Stimulated activated CD4-positive, alpha-beta T cell treated with anti-CD3 and anti-CD28 coated beads, TNF-alpha, amount 100 ng/mL, for 24 hours (primary cell): ENCODE data around the gene CDKN3.
A peak's percentile ranks its signal among the peaks of the same experiment; 100 is the strongest.
"Not testable (repeated sequence)": the region's sequence is repeated elsewhere in the genome, so short reads cannot be mapped to it uniquely, and the experiment has no call there.

Experiments used
- DNase-seq, 3 experiments: peaks; one replicate each; pipeline ENCODE4 v3.0.0-alpha.2; 2020; ENCODE audit warnings: low read depth in 3 of 3

The CDKN3 gene

GRCh38 chr14:54370323-54371198, 26.2 kb upstream of the CDKN3 start:
- no peak for DNase-seq

GRCh38 chr14:54374117-54374884, 22.5 kb upstream of the CDKN3 start:
- no peak for DNase-seq

DNA sequence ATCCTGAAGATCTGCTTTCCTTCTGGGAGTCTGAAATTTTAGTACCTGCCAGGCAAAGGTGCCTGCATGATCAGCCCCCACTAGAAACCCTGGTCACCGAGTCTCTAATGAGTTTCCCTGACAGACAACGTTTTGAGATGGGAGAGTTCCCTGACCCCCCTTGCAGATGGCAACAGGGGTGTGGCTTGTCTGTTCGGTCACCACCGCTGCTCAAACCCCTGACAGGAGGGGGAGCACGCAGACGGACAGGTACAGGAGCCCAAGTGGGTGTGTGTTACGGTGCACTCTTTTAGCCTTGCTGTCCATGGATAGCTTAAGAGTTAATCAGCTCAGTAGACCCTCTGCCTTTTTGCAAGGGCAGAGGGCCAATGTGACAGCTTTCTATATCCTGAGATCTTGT, 19.3 kb upstream of the CDKN3 start:
- DNase-seq, result no peak

GRCh38 chr14:54378893-54379292, 17.9 kb upstream of the CDKN3 start:
- not testable (repeated sequence) for DNase-seq

DNA sequence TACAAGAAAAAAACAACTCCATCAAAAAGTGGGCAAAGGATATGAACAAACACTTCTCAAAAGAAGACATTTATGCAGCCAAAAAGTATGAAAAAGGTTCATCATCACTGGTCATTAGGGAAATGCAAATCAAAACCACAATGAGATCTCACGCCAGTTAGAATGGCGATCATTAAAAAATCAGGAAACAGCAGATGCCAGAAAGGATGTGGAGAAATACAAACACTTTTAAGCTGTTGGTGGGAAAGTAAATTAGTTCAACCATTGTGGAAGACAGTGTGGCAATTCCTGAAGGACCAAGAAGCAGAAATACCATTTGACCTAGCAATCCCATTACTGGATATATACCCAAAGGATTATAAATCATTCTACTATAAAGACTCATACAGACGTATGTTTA, 16.2 kb upstream of the CDKN3 start:
- not testable (repeated sequence) for DNase-seq

- no peak for DNase-seq
Observed at GRCh38 chr14:54381821-54382220, 15.0 kb upstream of the CDKN3 start.

- no peak for DNase-seq
Observed at GRCh38 chr14:54383835-54384234, 13.0 kb upstream of the CDKN3 start.

- no peak for DNase-seq
Observed at GRCh38 chr14:54385556-54385955, 11.3 kb upstream of the CDKN3 start.

DNA sequence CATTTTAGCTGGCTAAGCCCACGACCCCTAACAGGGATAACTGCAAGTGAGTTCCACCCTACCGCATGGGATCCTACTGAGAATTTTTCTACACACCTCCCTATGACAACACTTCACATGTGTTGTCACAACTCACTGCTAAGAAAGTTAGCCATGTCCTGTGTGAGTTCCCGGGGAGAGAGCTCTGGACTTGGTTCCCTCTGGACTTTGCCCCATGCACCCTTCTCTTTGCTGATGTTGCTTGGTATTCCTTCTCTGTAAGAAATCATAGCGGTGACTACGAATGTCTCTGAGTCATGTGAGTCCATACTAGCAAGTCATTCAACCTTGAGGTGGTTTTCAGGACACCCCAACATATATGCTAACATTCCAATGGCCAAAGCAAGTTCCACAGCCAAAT, 9.5 kb upstream of the CDKN3 start:
- no peak for DNase-seq

DNA sequence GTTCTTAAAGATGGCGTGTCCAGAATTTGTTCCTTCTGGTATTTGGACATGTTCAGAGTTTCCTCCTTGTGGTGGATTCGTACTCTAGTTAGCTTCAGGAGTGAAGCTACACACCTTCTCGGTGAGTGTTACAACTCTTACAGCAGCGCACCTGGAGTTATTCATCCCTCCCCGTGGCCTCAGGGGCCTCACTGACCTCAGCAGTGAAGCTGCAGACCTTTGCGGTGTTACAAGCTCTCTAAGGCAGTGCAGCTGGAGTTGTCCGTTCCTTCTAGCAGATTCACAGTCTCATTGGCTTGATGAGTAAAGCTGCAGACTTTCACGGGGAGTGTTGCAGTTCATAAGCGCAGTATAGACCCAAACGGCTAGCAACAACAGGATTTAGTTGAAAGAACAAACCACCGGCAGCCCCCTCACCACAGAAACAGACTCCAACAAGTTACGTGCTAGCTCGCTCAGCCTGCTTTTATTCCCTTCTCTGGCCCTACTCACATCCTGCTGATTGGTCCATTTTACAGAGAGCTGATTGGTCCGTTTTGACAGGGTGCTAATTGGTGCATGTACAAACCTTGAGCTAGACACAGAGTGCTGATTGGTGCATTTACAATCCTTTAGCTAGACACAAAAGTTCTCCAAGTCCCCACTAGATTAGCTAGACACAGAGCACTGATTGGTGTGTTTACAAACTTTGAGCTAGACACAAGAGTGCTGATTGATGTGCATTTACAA, 4.5 kb upstream of the CDKN3 start:
- DNase-seq, result no peak

DNA sequence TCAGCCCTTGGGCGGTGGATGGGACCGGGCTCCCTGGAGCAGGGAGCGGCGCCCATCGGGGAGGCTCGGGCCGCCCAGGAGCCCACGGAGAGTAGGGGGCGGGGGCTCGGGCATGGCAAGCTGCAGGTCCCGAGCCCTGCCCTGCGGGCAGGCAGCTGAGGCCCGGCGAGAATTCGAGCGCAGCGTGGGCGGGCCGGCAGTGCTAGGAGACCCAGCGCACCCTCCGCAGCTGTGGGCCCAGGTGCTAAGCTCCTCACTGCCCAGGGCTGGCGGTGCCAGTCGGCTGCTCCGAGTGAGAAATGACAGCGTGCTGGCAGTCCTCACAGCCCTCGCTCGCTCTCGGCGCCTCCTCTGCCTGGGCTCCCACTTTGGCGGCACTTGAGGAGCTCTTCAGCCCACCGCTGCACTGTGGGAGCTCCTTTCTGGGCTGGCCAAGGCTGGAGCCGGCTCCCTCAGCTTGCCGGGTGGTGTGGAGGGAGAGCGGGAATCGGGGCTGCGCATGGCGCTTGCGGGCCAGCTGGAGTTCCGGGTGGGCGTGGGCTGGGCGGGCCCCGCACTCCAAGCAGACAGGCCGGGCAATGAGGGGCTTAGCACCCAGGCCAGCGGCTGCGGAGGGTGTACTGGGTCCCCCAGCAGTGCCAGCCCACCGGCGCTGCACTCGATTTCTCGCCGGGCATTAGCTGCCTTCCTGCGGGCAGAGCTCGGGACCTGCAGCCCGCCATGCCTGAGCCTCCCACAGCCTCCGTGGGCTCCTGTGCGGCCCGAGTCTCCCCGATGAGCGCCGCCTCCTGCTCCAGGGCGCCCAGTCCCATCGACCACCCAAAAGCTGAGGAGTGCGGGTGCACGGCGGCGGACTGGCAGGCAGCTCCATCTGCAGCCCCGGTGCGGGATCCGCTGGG, 3.6 kb upstream of the CDKN3 start:
- DNase-seq, result not testable (repeated sequence)

DNA sequence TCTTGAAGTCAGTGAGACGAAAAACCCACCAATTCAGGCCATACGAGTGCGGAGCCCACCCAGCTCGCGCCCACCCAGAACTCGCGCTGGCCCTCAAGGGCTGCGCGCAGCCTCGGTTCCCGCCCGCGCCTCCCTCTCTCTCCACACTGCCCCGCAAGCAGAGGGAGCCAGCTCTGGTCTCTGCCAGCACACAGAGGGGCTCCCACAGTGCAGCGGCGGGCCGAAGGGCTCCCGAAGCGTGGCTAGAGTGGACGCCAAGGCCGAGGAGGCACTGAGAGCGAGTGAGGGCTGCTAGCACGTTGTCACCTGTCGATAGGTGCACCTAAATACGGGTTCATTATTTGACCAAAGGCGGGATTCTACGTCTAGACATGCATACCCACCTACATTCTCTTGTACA, 2.2 kb upstream of the CDKN3 start:
- no peak for DNase-seq

- no peak for DNase-seq
Observed at GRCh38 chr14:54395284-54395683, 1.5 kb upstream of the CDKN3 start.

GRCh38 chr14:54395716-54396115, 1.1 kb upstream of the CDKN3 start:
- DNase-seq, result no peak

- no peak for DNase-seq
Observed at GRCh38 chr14:54396183-54396492, 669 bp upstream of the CDKN3 start.

DNA sequence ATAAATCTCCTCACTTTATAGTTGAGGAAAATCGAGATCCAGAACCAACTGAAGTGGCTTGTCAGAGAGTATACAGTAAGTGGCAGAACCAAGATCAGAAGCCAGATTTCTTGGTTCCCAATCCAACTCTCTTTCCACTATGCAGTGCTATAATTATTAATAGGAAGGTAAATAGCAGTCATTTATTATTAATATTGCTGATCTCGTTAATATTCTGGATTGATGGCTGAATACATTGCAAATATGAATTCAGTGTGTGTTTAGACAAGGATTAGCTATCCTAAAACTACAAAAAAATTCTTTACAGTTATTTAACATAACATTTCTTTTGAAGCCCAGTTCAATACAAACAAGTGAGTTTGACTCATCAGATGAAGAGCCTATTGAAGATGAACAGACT, 2.8 kb downstream of the CDKN3 start:
- DNase-seq, result no peak

GRCh38 chr14:54403401-54404005, 6.7 kb downstream of the CDKN3 start:
- DNase-seq, result not testable (repeated sequence)

DNA sequence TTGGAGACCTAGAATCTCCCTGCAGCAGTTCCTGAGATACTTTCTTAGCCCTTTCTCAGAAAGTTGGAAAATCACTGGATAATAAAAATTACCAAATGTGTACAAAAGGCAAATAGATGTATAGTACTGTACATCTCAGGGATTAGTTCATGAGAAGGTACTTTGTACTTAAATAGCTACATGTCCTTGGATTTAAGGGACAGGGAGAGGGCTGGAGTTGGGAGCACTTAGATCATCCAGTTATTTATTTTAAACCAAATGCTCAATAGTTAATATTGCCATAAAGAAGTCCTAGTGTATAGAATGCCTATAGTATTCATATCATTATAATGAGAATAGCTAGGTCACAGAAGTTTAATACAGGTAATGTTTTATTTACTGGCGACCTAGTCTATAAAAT, 13.4 kb downstream of the CDKN3 start:
- DNase-seq, result no peak

DNA sequence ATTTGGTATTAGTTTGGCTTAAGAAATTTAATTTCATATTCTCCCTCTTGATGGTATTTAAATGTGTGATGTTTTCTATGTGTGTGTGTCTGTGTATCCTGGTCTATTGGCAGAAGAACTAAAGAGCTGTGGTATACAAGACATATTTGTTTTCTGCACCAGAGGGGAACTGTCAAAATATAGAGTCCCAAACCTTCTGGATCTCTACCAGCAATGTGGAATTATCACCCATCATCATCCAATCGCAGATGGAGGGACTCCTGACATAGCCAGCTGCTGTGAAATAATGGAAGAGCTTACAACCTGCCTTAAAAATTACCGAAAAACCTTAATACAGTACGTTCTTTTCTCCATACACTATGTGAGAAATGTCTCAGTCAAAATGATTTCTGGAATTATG, 14.6 kb downstream of the CDKN3 start:
- DNase-seq, result no peak

GRCh38 chr14:54420478-54421142, 23.8 kb downstream of the CDKN3 start:
- DNase-seq, result peak in 1 of 3 experiments; percentile 5

- no peak for DNase-seq
Observed at GRCh38 chr14:54423991-54424390, 27.2 kb downstream of the CDKN3 start.
